Mammary epithelial cell (primary cell): ENCODE data around the gene CPSF4.

Source experiments
- CTCF ChIP-seq, 2 donors: IDR thresholded peaks in 1 of 2; conservative IDR thresholded peaks in 1 of 2; 2 replicates each; pipeline ENCODE4 v1.5.1; 2011 to 2012; ENCODE audit warnings: inconsistent platforms in 2 of 2, low read length in 2 of 2, mild to moderate bottlenecking in 2 of 2, control low read depth in 1 of 2, low read depth in 1 of 2; ENCODE audit not compliant: insufficient read depth in 1 of 2; ENCODE audit errors: extremely low read depth in 1 of 2
- EZH2 ChIP-seq: IDR thresholded peaks from 2 replicates; pipeline ENCODE4 v1.6.1; 2012; ENCODE audit warnings: low read length, inconsistent platforms, borderline replicate concordance

GRCh38 chr7:99490878-99491277 is 52.1 kb downstream of the CPSF4 start:
- TF ChIP-seq CTCF (conservative IDR thresholded peaks at IDR 0.05 in 1 of 2, IDR thresholded peaks at IDR 0.05 in 1 of 2; ENCODE audit: extremely low read depth in 1 of 2, insufficient read depth in 1 of 2, low read depth in 1 of 2, low read length in 2 of 2) (no peak), EZH2 (no peak)
